H1 (cell line): ENCODE results near the gene PVALB. TPM values are rescaled to one million over a fixed set of nuclear protein-coding genes. Genes with fewer than 3 reads are reported as not detected.

Source experiments
- CHD1 ChIP-seq: IDR thresholded peaks from 2 replicates; pipeline ENCODE4 v1.6.1; 2012; ENCODE audit warnings: low read depth, low read length, improper control_type of control experiment
- HDAC2 ChIP-seq, 2 experiments: fragments of 300-600 bp in 1 of 2; sonication (generic) in 1 of 2; IDR thresholded peaks; 2 replicates each; pipeline ENCODE4 v1.6.1; 2011 to 2012; ENCODE audit warnings: low read depth in 2 of 2, low read length in 2 of 2, mild to moderate bottlenecking in 2 of 2, moderate library complexity in 2 of 2, borderline replicate concordance in 1 of 2, inconsistent platforms in 1 of 2
- POLR2A ChIP-seq, 2 experiments: IDR thresholded peaks; 1 replicate in 1 of 2; 2 replicates in 1 of 2; pipeline ENCODE4 v1.6.1; 2011; ENCODE audit warnings: low read depth in 2 of 2, low read length in 2 of 2, mild to moderate bottlenecking in 2 of 2; ENCODE audit errors: control extremely low read depth in 1 of 2
- SRF ChIP-seq: IDR thresholded peaks from 2 replicates; pipeline ENCODE4 v1.6.1; 2011; ENCODE audit warnings: mild to moderate bottlenecking, low read depth, low read length, moderate library complexity
- polyA plus RNA-seq, 7 experiments: library from polyadenylated mRNA; depleted of rRNA in 3 of 7; stranded (reverse) in 5 of 7; unstranded in 2 of 7; fragments of >200 nt in 5 of 7; fragments of 200-250 nt in 2 of 7; gene quantifications; 1 replicate in 5 of 7; 2 replicates in 1 of 7; 4 replicates in 1 of 7; pipeline versions ENCODE4 v1.2.1 to v1.2.3, GENCODE V29; 2011 to 2013; ENCODE audit warnings: missing spikeins in 2 of 7, mixed read lengths in 2 of 7
- total RNA-seq: library from RNA; stranded (reverse); fragmentation: NEBNext Ultra II Directional; extraction: Animal tissue kit (Norgen Biotek cat#: 25700); gene quantifications from 2 replicates; pipeline ENCODE4 v1.2.1, GENCODE V29; 2021

The PVALB gene
- total and polyA plus RNA-seq, 2 of the 8 experiments (the other 6 are each of a cell fraction or from before 2014, with no cell fraction given): 1.7 to 5.4 TPM

- TF ChIP-seq CHD1 (no peak), SRF (no peak), POLR2A (IDR thresholded peaks at IDR 0.05; ENCODE audit: control extremely low read depth in 1 of 2, low read depth in 2 of 2, low read length in 2 of 2) (no peak), HDAC2 (IDR thresholded peaks at IDR 0.05; ENCODE audit: borderline replicate concordance in 1 of 2, low read depth in 2 of 2, low read length in 2 of 2) (no peak)
These were observed 51.5 kb downstream of the PVALB start (continued) for GRCh38 chr22:36765131-36765942.
